HepG2 (cell line): Measurements from ENCODE around the gene LMAN2. TPM values are rescaled to one million over a fixed set of nuclear protein-coding genes. Genes with fewer than 3 reads are reported as not detected.
A peak's percentile ranks its signal among the peaks of the same experiment; 100 is the strongest.

Experiments used
- ARHGAP35 ChIP-seq: sonication (generic); formaldehyde crosslinking; IDR thresholded peaks from 2 replicates; pipeline ENCODE4 v1.9.0; 2022; ENCODE audit warnings: mild to moderate bottlenecking, inconsistent platforms, moderate library complexity, missing genetic modification reagents, borderline replicate concordance
- CREBL2 ChIP-seq: sonication (generic); formaldehyde crosslinking; IDR thresholded peaks from 2 replicates; pipeline ENCODE4 v1.8.1; 2023; ENCODE audit warnings: missing genetic modification reagents, mild to moderate bottlenecking, borderline replicate concordance
- LBX2 ChIP-seq: sonication (generic); formaldehyde crosslinking; IDR thresholded peaks from 2 replicates; pipeline ENCODE4 v1.5.0; 2020; ENCODE audit warnings: missing genetic modification reagents, mild to moderate bottlenecking, borderline replicate concordance
- MLLT10 ChIP-seq: sonication (generic); formaldehyde crosslinking; IDR thresholded peaks from 2 replicates; pipeline ENCODE4 v1.4.0; 2020; ENCODE audit warnings: missing genetic modification reagents
- MYPOP ChIP-seq: sonication (generic); formaldehyde crosslinking; IDR thresholded peaks from 2 replicates; pipeline ENCODE4 v1.8.1; 2023; ENCODE audit warnings: mild to moderate bottlenecking, moderate library complexity, missing genetic modification reagents
- NKX3-1 ChIP-seq: sonication (generic); formaldehyde crosslinking; IDR thresholded peaks from 2 replicates; pipeline ENCODE4 v1.5.0; 2020; ENCODE audit warnings: missing genetic modification reagents
- PCBP2 ChIP-seq: fragments of 200-400 bp; formaldehyde crosslinking; optimal IDR thresholded peaks from 2 replicates; pipeline ENCODE3; 2018; ENCODE audit warnings: low read length, low read depth; ENCODE audit not compliant: poor library complexity, severe bottlenecking
- PRPF4 ChIP-seq: fragments of 200-400 bp; formaldehyde crosslinking; IDR thresholded peaks from 2 replicates; pipeline ENCODE4 v1.6.1; 2016; ENCODE audit warnings: low read length, low read depth; ENCODE audit not compliant: poor library complexity, severe bottlenecking
- REL ChIP-seq: sonication (generic); formaldehyde crosslinking; conservative IDR thresholded peaks from 2 replicates; pipeline ENCODE4 v1.8.0; 2022; ENCODE audit warnings: mild to moderate bottlenecking, missing genetic modification reagents, moderate library complexity
- SIX4 ChIP-seq: sonication (generic); formaldehyde crosslinking; IDR thresholded peaks from 2 replicates; pipeline ENCODE4 v1.4.0; 2020; ENCODE audit warnings: missing genetic modification reagents
- TBL1XR1 ChIP-seq: fragments of 150-350 bp; IDR thresholded peaks from 2 replicates; pipeline ENCODE4 v1.6.1; 2014; ENCODE audit warnings: borderline replicate concordance, low read length; ENCODE audit not compliant: partially characterized antibody
- XRCC5 ChIP-seq: fragments of 200-400 bp; formaldehyde crosslinking; optimal IDR thresholded peaks from 2 replicates; pipeline ENCODE3; 2017; ENCODE audit warnings: mild to moderate bottlenecking, low read length
- ZFP41 ChIP-seq: sonication (generic); formaldehyde crosslinking; IDR thresholded peaks from 2 replicates; pipeline ENCODE4 v1.4.0; 2020; ENCODE audit warnings: mild to moderate bottlenecking, missing genetic modification reagents, borderline replicate concordance
- ZNF407 ChIP-seq: sonication (generic); formaldehyde crosslinking; IDR thresholded peaks from one replicate; pipeline ENCODE4 v1.5.1; 2020; ENCODE audit warnings: mild to moderate bottlenecking, missing genetic modification reagents; ENCODE audit errors: not compliant biosample characterization
- ZNF44 ChIP-seq: sonication (generic); formaldehyde crosslinking; IDR thresholded peaks from 2 replicates; pipeline ENCODE4 v1.5.1; 2020; ENCODE audit warnings: mild to moderate bottlenecking, missing genetic modification reagents
- ZNF598 ChIP-seq: sonication (generic); formaldehyde crosslinking; IDR thresholded peaks from 2 replicates; pipeline ENCODE4 v1.5.1; 2020; ENCODE audit warnings: mild to moderate bottlenecking, missing genetic modification reagents, borderline replicate concordance
- ZNF616 ChIP-seq: sonication (generic); formaldehyde crosslinking; IDR thresholded peaks from 2 replicates; pipeline ENCODE4 v1.5.0; 2020; ENCODE audit warnings: low read depth, mild to moderate bottlenecking, missing genetic modification reagents
- ZNF883 ChIP-seq: sonication (generic); formaldehyde crosslinking; IDR thresholded peaks from 2 replicates; pipeline ENCODE4 v1.5.1; 2020; ENCODE audit warnings: mild to moderate bottlenecking, missing genetic modification reagents; ENCODE audit errors: not compliant biosample characterization
- ZSCAN25 ChIP-seq: sonication (generic); formaldehyde crosslinking; IDR thresholded peaks from 2 replicates; pipeline ENCODE4 v1.8.0; 2022; ENCODE audit warnings: mild to moderate bottlenecking, missing genetic modification reagents
- ZSCAN30 ChIP-seq: sonication (generic); formaldehyde crosslinking; IDR thresholded peaks from 2 replicates; pipeline ENCODE4 v1.5.0; 2020; ENCODE audit warnings: mild to moderate bottlenecking, missing genetic modification reagents
- polyA plus RNA-seq, 8 experiments: library from polyadenylated mRNA; depleted of rRNA in 3 of 8; stranded (reverse) in 7 of 8; unstranded in 1 of 8; fragments of >200 nt; fragmentation: Illumina TruSeq in 4 of 8; extraction: Trizol in 4 of 8; gene quantifications; 2 replicates each; pipeline versions ENCODE4 v1.2.1 to v1.2.3, GENCODE V29; 2011 to 2016; ENCODE audit warnings: low read depth in 4 of 8, missing spikeins in 1 of 8, mixed read lengths in 1 of 8; ENCODE audit not compliant: insufficient read depth in 1 of 8
- total RNA-seq, 5 experiments: library from RNA; depleted of rRNA; stranded (reverse); fragments of >200 nt; fragmentation: Illumina TruSeq; extraction: Trizol; gene quantifications; 2 replicates each; pipeline ENCODE4 v1.2.3, GENCODE V29; 2016; ENCODE audit warnings: low read depth in 1 of 5

LMAN2 gene
- total and polyA plus RNA-seq, 2 of the 13 experiments (the other 11 are each of a cell fraction or from before 2014, with no cell fraction given), result 191 to 197 TPM

- TF ChIP-seq MYPOP (CRISPR knock-in tag) (0 out of 2 replicates have a peak, but pooled peaks have one; percentile 54), ZSCAN25 (CRISPR knock-in tag) (0 out of 2 replicates have a peak, but pooled peaks have one; percentile 18), ZNF598 (CRISPR knock-in tag) (no peak), ZSCAN30 (CRISPR knock-in tag) (no peak), SIX4 (no peak), TBL1XR1 (no peak), ZFP41 (CRISPR knock-in tag) (no peak), NKX3-1 (CRISPR knock-in tag) (no peak), ARHGAP35 (CRISPR knock-in tag) (0 out of 2 replicates have a peak, but pooled peaks have one; percentile 24), ZNF616 (0 out of 2 replicates have a peak, but pooled peaks have one; percentile 60), PCBP2 (no peak), ZNF407 (CRISPR knock-in tag) (no peak), ZNF883 (no peak), XRCC5 (peak; percentile 84), MLLT10 (CRISPR knock-in tag) (no peak), ZNF44 (CRISPR knock-in tag) (no peak), REL (CRISPR knock-in tag) (no peak), CREBL2 (no peak), PRPF4 (no peak), LBX2 (CRISPR knock-in tag) (no peak)
Observed at GRCh38 chr5:177370488-177371119, 19.1 kb upstream of the LMAN2 start (continued).
